RKO (cell line): ENCODE data around the gene MSMB.
"Not testable (repeated sequence)": the region's sequence is repeated elsewhere in the genome, so short reads cannot be mapped to it uniquely, and the experiment has no call there.

Experiments used
- DNase-seq: peaks from one replicate; pipeline ENCODE4 v3.0.0-alpha.2; 2016; ENCODE audit warnings: low spot score

Gene MSMB

GRCh38 chr10:46069771-46070463 lies 23.8 kb upstream of the MSMB start:
- DNase-seq = no peak

GRCh38 chr10:46068905-46069304 lies 22.8 kb upstream of the MSMB start:
- DNase-seq = no peak

GRCh38 chr10:46068117-46068516 lies 22.0 kb upstream of the MSMB start:
- no peak for DNase-seq

DNA sequence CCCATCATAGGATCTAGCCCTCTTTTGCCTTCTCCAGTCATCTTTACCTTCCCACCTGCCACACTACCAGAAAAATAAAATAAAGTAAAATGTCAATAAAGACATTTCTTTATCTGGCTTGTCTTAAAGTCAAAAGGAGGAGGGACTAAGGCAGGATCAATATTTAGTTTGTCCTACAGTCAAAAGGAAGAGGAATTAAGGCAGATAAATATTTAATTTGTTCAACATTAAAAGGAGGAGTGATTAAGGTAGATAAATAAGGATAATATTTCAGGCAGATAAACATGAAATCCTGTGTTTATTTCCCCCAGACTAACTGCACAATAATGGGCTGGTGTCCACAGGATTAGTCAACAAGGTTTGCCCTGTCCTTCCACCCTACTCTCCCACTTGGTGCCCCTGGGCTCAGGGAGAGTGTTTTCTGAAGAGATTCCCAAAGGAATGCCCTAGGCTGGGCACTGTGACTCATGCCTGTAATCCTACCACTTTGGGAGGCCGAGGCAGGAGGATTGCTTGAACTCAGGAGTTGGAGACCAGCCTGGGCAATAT lies 18.3 kb upstream of the MSMB start:
- no peak for DNase-seq

DNA sequence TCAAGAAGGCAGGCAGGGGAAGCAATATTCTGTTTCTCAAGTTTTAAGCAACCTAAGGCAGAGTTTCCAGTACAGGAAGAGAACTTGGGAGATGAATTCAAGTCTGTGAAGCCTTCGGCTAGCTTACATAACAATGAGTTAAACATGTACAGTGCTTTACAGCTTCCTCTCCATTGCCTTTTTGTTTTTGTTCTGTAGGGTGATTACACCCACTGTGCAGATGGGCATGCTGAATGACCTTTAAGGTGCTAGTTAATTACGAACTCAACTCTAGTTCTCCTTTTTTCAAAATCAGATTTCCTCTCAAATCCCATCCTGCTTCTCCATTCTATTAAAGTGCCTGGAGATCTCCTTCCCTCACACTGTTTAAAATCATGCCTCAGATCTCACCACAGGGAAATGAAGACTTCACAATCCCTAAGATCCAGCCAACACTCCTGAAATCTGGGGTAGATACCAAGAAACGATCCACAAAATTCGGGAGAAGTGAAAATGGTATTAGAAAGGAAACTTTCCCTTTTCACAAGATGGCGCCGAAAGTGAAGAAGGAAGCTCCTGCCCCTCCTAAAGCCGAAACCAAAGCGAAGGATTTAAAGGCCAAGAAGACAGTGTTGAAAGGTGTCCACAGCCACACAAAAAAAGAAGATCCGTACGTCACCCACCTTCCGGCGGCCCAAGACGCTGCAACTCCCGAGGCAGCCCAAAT lies 16.8 kb upstream of the MSMB start:
- no peak for DNase-seq

GRCh38 chr10:46060706-46061105 lies 14.6 kb upstream of the MSMB start:
- no peak for DNase-seq

- DNase-seq = not testable (repeated sequence)
Measured at GRCh38 chr10:46057927-46058326, 11.9 kb upstream of the MSMB start.

- DNase-seq = no peak
Measured at GRCh38 chr10:46057038-46057437, 11.0 kb upstream of the MSMB start.

DNA sequence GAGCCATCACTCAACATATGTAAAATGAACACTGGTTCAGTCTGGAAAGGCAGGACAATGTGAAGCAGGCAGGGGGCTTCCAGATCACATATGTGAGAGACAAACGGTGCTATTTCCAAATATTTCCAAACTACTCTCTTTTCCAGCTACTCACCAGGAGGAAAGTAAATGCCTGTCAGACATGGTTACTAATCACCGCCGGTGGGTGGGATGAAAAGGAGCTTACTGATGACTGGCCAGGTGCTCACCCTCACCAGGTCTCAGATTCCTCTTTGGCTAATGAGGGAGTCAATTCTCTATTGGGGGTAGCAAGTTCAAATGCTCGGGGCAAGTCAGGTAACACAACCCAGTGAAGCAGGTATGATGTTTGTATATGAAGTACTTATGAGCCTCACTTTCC lies 9.7 kb upstream of the MSMB start:
- DNase-seq = no peak

- no peak for DNase-seq
Measured at GRCh38 chr10:46053534-46054434, 7.7 kb upstream of the MSMB start.

GRCh38 chr10:46052791-46053375 lies 6.8 kb upstream of the MSMB start:
- DNase-seq = no peak

- DNase-seq = no peak
Measured at GRCh38 chr10:46052057-46052790, 6.2 kb upstream of the MSMB start.

GRCh38 chr10:46050941-46051623 lies 5.0 kb upstream of the MSMB start:
- no peak for DNase-seq

- DNase-seq = not testable (repeated sequence)
Measured at GRCh38 chr10:46049497-46049831, 3.4 kb upstream of the MSMB start.

DNA sequence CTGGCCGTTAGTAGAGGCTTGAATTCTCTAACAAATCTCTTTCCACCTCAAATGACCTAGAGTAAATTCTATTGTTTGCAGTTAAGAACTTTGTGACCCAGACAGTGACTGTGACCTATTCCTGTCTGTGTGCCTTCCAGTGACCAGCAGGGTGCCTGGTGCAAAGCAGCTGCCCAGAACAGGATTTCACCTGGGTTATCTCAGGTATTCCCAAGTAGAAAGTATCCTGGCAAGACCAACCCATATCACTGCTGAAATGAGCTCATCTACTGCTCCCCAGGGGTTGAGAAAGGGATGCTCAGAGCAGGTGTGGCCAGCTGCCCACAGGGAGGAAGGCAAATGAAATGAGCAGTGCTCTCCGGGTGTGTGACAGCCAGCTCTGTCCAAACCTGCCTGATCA lies 2.1 kb upstream of the MSMB start:
- DNase-seq = no peak

GRCh38 chr10:46042527-46042926 lies 3.5 kb downstream of the MSMB start:
- DNase-seq = no peak

DNA sequence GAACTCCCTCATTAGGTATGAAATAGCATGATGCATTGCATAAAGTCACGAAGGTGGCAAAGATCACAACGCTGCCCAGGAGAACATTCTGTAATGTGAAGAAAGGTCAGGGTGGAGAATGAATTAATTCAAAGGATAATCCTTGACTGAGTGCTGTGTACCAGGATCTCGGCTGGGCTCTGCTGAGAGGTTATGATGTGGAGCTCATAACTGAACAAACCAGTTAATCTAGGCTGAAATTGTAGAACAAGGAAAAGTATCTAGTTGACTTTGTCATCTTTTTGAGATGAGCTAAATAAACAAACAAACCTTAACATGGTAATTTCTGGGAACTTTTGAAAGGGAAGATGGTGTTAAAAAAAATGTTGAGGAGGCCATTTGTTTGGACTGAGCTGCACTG lies 6.1 kb downstream of the MSMB start:
- DNase-seq = no peak

- no peak for DNase-seq
Measured at GRCh38 chr10:46037107-46037825, 8.8 kb downstream of the MSMB start.

DNA sequence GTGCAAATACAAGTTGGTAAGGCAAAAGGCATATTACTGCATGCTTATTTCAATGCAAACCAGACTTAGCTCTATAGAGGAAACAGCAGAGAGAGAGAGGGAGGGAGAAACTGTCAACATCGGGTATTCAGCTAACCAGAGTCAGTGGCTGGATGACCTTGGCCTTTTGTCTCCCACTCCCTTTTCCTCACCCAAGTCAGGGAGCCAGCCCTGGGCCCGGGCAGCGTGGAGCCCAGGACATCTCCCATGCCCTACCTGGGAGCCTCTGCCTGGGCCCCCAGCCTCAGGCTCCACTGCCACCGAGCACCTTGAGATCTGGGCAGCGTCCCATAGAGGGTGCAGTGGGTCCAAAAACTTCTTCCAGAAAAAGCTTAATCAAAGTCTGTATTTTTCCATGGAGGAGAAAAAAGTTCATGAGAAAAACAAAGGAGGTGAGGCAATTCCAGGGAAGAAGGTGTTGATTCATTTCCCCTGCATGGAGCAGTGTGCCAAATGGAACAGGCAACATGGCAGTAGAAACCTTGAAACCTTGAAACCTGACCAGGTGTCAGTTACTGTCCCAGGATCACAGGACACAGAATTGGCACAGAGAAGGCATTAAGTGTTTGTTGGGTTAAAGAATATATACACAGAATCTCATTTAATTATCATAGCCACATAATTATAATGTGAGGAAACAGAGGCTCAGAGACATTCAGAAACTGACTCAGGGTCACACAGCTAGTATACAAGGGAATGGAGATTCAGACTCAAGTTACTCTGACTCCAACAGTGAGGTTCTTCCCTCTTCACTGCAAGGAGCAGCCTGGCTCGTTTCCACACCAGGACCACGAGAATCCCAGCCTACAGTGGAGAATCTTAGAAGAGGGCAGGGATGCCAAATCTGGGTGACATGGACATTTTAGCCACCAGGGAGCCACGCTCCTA lies 9.9 kb downstream of the MSMB start:
- DNase-seq = peak; percentile 35
